ENCODE measurements around the gene SUSD4. TPM values are rescaled to one million over a fixed set of nuclear protein-coding genes. Genes with fewer than 3 reads are reported as not detected.

The SUSD4 gene
- polyA plus RNA-seq, 5 donors: 21.7 to 29.8 (median 26.1) TPM

- DNase-seq: no peak
Measured at GRCh38 chr1:223233019-223233409, 131.0 kb downstream of the SUSD4 start.

GRCh38 chr1:223231581-223231980 is 132.4 kb downstream of the SUSD4 start:
- no peak for DNase-seq

GRCh38 chr1:223231011-223231572 is 132.9 kb downstream of the SUSD4 start:
- no peak for DNase-seq

- DNase-seq: no peak
Measured at GRCh38 chr1:223230161-223230881, 133.7 kb downstream of the SUSD4 start.

- DNase-seq: no peak
Measured at GRCh38 chr1:223229756-223230155, 134.2 kb downstream of the SUSD4 start.

GRCh38 chr1:223228931-223229528 is 134.9 kb downstream of the SUSD4 start:
- no peak for DNase-seq

GRCh38 chr1:223228201-223228600 is 135.8 kb downstream of the SUSD4 start:
- no peak for DNase-seq

- DNase-seq: no peak
Measured at GRCh38 chr1:223227486-223228196, 136.3 kb downstream of the SUSD4 start.

GRCh38 chr1:223227031-223227430 is 136.9 kb downstream of the SUSD4 start:
- no peak for DNase-seq

GRCh38 chr1:223226271-223226670 is 137.7 kb downstream of the SUSD4 start:
- DNase-seq: no peak

- DNase-seq: no peak
Measured at GRCh38 chr1:223225481-223225880, 138.5 kb downstream of the SUSD4 start.

- no peak for DNase-seq
Measured at GRCh38 chr1:223225061-223225460, 138.9 kb downstream of the SUSD4 start.

GRCh38 chr1:223224465-223224864 is 139.5 kb downstream of the SUSD4 start:
- DNase-seq: no peak

GRCh38 chr1:223223091-223223995 is 140.6 kb downstream of the SUSD4 start:
- no peak for DNase-seq

GRCh38 chr1:223222377-223222776 is 141.6 kb downstream of the SUSD4 start:
- no peak for DNase-seq

- no peak for DNase-seq
Measured at GRCh38 chr1:223221686-223222085, 142.3 kb downstream of the SUSD4 start.

- DNase-seq: no peak
Measured at GRCh38 chr1:223219846-223220610, 143.9 kb downstream of the SUSD4 start.

GRCh38 chr1:223219318-223219635 is 144.7 kb downstream of the SUSD4 start:
- no peak for DNase-seq

- DNase-seq: no peak
Measured at GRCh38 chr1:223217781-223218180, 146.2 kb downstream of the SUSD4 start.

- DNase-seq: no peak
Measured at GRCh38 chr1:223216531-223217205, 147.3 kb downstream of the SUSD4 start.
